GM23338 (cell line): Measurements from ENCODE around the gene SCIMP. TPM values are rescaled to one million over a fixed set of nuclear protein-coding genes. Genes with fewer than 3 reads are reported as not detected.

ENCODE experiments used
- ATAC-seq: fragments of 200-7000 bp; cut with Tn5 transposase; 3 replicates; pipeline ENCODE4 v1.9.1; 2020
- DNase-seq: peaks from one replicate; pipeline ENCODE4 v3.0.0-alpha.2; 2015; ENCODE audit warnings: low spot score
- H2AFZ ChIP-seq: fragments of 200-600 bp; sonication (generic); 2 replicates; pipeline ENCODE4 v1.8.0; 2016; ENCODE audit warnings: antibody characterized with exemption, mild to moderate bottlenecking, moderate library complexity
- H3F3A ChIP-seq: fragments of 200-600 bp; sonication (generic); replicated peaks from 2 replicates; pipeline ENCODE4 v1.8.0; 2017; ENCODE audit warnings: antibody characterized with exemption, mixed run types, low read depth
- H3K27ac ChIP-seq: fragments of 200-600 bp; sonication (generic); 2 replicates; pipeline ENCODE4 v1.6.1; 2016; ENCODE audit warnings: low read depth
- H3K27me3 ChIP-seq: fragments of 200-600 bp; sonication (generic); 2 replicates; pipeline ENCODE4 v1.8.0; 2016; ENCODE audit warnings: mild to moderate bottlenecking, mixed run types, moderate library complexity; ENCODE audit not compliant: insufficient read depth
- H3K36me3 ChIP-seq: fragments of 200-600 bp; sonication (generic); 2 replicates; pipeline ENCODE4 v1.8.0; 2016; ENCODE audit warnings: mild to moderate bottlenecking; ENCODE audit not compliant: insufficient read depth
- H3K4me1 ChIP-seq: fragments of 200-600 bp; sonication (generic); 2 replicates; pipeline ENCODE4 v1.8.0; 2016; ENCODE audit warnings: mild to moderate bottlenecking, moderate library complexity; ENCODE audit not compliant: insufficient read depth
- H3K4me2 ChIP-seq: fragments of 200-600 bp; sonication (generic); 2 replicates; pipeline ENCODE4 v1.7.1; 2017; ENCODE audit warnings: mixed run types
- H3K4me3 ChIP-seq: fragments of 200-600 bp; sonication (generic); 2 replicates; pipeline ENCODE4 v1.6.1; 2016; ENCODE audit warnings: mixed run types
- H3K79me2 ChIP-seq: fragments of 200-600 bp; sonication (generic); replicated peaks from 2 replicates; pipeline ENCODE4 v1.8.0; 2017; ENCODE audit warnings: mild to moderate bottlenecking; ENCODE audit not compliant: insufficient read depth
- H3K9me2 ChIP-seq: fragments of 200-600 bp; sonication (generic); 2 replicates; pipeline ENCODE4 v1.8.0; 2017; ENCODE audit not compliant: insufficient read depth
- H4K20me1 ChIP-seq: fragments of 200-600 bp; sonication (generic); replicated peaks from 2 replicates; pipeline ENCODE4 v1.8.0; 2017; ENCODE audit warnings: mild to moderate bottlenecking; ENCODE audit not compliant: insufficient read depth
- H3K27ac Mint-ChIP-seq: 2 replicates; pipeline ENCODE4 v1.8.0; 2020; ENCODE audit warnings: inconsistent platforms, mild to moderate bottlenecking, moderate library complexity, mixed read lengths
- H3K27me3 Mint-ChIP-seq: 3 replicates; pipeline ENCODE4 v1.8.0; 2022; ENCODE audit warnings: low read depth, mild to moderate bottlenecking, moderate library complexity, mixed read lengths, inconsistent platforms; ENCODE audit not compliant: insufficient read depth, poor library complexity
- H3K36me3 Mint-ChIP-seq: 3 replicates; pipeline ENCODE4 v1.8.0; 2021; ENCODE audit warnings: low read depth, mild to moderate bottlenecking, inconsistent platforms, moderate library complexity, mixed read lengths
- H3K4me1 Mint-ChIP-seq: 3 replicates; pipeline ENCODE4 v1.8.0; 2020; ENCODE audit warnings: mild to moderate bottlenecking, inconsistent platforms, mixed read lengths
- H3K4me3 Mint-ChIP-seq: 3 replicates; pipeline ENCODE4 v1.8.0; 2021; ENCODE audit warnings: moderate library complexity, mild to moderate bottlenecking, inconsistent platforms, mixed read lengths
- H3K9me3 Mint-ChIP-seq: 3 replicates; pipeline ENCODE4 v1.8.0; 2020; ENCODE audit warnings: moderate library complexity, mild to moderate bottlenecking, inconsistent platforms, mixed read lengths
- CREB1 ChIP-seq: fragments of 250-450 bp; sonication (Bioruptor Pico); IDR thresholded peaks from 2 replicates; pipeline ENCODE4 v1.5.0; 2020; ENCODE audit warnings: low read depth, mild to moderate bottlenecking, moderate library complexity
- CTCF ChIP-seq, 2 experiments: fragments of 200-600 bp in 1 of 2; sonication (generic) in 1 of 2; conservative IDR thresholded peaks; 2 replicates each; pipeline versions ENCODE4 v1.5.1 to v1.6.1; 2016 to 2017; ENCODE audit warnings: antibody characterized with exemption in 2 of 2, low read depth in 2 of 2, mild to moderate bottlenecking in 2 of 2, moderate library complexity in 1 of 2
- ETS1 ChIP-seq: IDR thresholded peaks from 2 replicates; pipeline ENCODE4 v1.6.1; 2016; ENCODE audit warnings: antibody characterized with exemption
- EZH2 ChIP-seq: fragments of 200-600 bp; sonication (generic); IDR thresholded peaks from one replicate; pipeline ENCODE4 v1.8.0; 2017; ENCODE audit warnings: antibody characterized with exemption, mild to moderate bottlenecking, low read depth; ENCODE audit not compliant: unreplicated experiment
- EZH2phosphoT487 ChIP-seq: fragments of 200-600 bp; sonication (generic); IDR thresholded peaks from one replicate; pipeline ENCODE4 v1.8.1; 2018; ENCODE audit warnings: antibody characterized with exemption; ENCODE audit not compliant: unreplicated experiment
- JUNB ChIP-seq: IDR thresholded peaks from one replicate; pipeline ENCODE4 v1.6.1; 2016; ENCODE audit warnings: antibody characterized with exemption; ENCODE audit not compliant: unreplicated experiment
- NANOG ChIP-seq: IDR thresholded peaks from 2 replicates; pipeline ENCODE4 v1.6.1; 2016; ENCODE audit warnings: antibody characterized with exemption, borderline replicate concordance
- POLR2AphosphoS5 ChIP-seq: IDR thresholded peaks from 2 replicates; pipeline ENCODE4 v1.6.1; 2016; ENCODE audit warnings: antibody characterized with exemption, low read depth
- REST ChIP-seq: IDR thresholded peaks from one replicate; pipeline ENCODE4 v1.6.1; 2018; ENCODE audit warnings: antibody characterized with exemption; ENCODE audit not compliant: unreplicated experiment
- STAT1 ChIP-seq: IDR thresholded peaks from one replicate; pipeline ENCODE4 v1.6.1; 2016; ENCODE audit warnings: antibody characterized with exemption; ENCODE audit not compliant: unreplicated experiment
- ZNF114 ChIP-seq: fragments of 250-450 bp; sonication (Bioruptor Pico); IDR thresholded peaks from 2 replicates; pipeline ENCODE4 v1.5.0; 2020; ENCODE audit warnings: mild to moderate bottlenecking, moderate library complexity
- ZNF331 ChIP-seq: fragments of 250-450 bp; sonication (Bioruptor Pico); IDR thresholded peaks from 2 replicates; pipeline ENCODE4 v1.5.0; 2020; ENCODE audit warnings: low read depth, mild to moderate bottlenecking, moderate library complexity
- polyA plus RNA-seq: library from polyadenylated mRNA; unstranded; fragments of >200 nt; fragmentation: Nextera tagmentation; extraction: Ambion mirVana; gene quantifications from 2 replicates; pipeline ENCODE4 v1.2.1, GENCODE V29; 2016
- total RNA-seq: library from RNA; depleted of rRNA; stranded (reverse); fragments of >200 nt; shearing (Covaris generic); gene quantifications from 2 replicates; pipeline ENCODE4 v1.2.3, GENCODE V29; 2014

Gene SCIMP
- total and polyA plus RNA-seq, 2 experiments from 2014 or later = 0.36 TPM; not detected in 1

- DNase-seq (no peak), ATAC-seq (no peak)
- Histone ChIP-seq H3K4me2 (no peak overlapping the region), H3K36me3 (no peaks in the 10 kb centered on the region), H3K27ac (no peak overlapping the region), H2AFZ (no peak overlapping the region), H3K79me2 (no peaks in the 10 kb centered on the region), H3K9me2 (no peaks in the 10 kb centered on the region), H3K4me1 (no peaks in the 10 kb centered on the region), H3F3A (no peaks in the 10 kb centered on the region), H3K4me3 (no peak overlapping the region), H4K20me1 (no peaks in the 10 kb centered on the region; the same call in 1 of the 2 replicates), H3K27me3 (no peaks in the 10 kb centered on the region)
- H3K4me1 Mint-ChIP-seq = no peaks in the 10 kb centered on the region
- H3K36me3 Mint-ChIP-seq = peaks cover 5% of the 10 kb centered on the region; the same call in 1 of the 3 replicates
- no peaks in the 10 kb centered on the region for H3K9me3 Mint-ChIP-seq
- no peak for TF ChIP-seq CREB1 (CRISPR knock-in tag)
- no peak for TF ChIP-seq ZNF331 (CRISPR knock-in tag)
- TF ChIP-seq REST = no peak
- TF ChIP-seq JUNB = no peak
- TF ChIP-seq POLR2AphosphoS5 = no peak
- no peak for TF ChIP-seq ZNF114 (CRISPR knock-in tag)
- TF ChIP-seq EZH2phosphoT487 = no peak
- TF ChIP-seq STAT1 = no peak
- no peak for TF ChIP-seq EZH2
- no peak for TF ChIP-seq ETS1
- no peak for TF ChIP-seq NANOG
- no peak for TF ChIP-seq CTCF (conservative IDR thresholded peaks at IDR 0.05; ENCODE audit: low read depth in 2 of 2)
- H3K27ac Mint-ChIP-seq = no peak overlapping the region
- peaks cover 5% of the 10 kb centered on the region for H3K27me3 Mint-ChIP-seq
- H3K4me3 Mint-ChIP-seq = no peak overlapping the region
These were observed 7.5 kb downstream of the SCIMP start for GRCh38 chr17:5226940-5227878.
